Uterus (tissue), 4 donors: Measurements from ENCODE around the gene GALNT5. TPM values are rescaled to one million over a fixed set of nuclear protein-coding genes. Genes with fewer than 3 reads are reported as not detected.

Source experiments
- DNase-seq, 2 donors: peaks; one replicate each; pipeline ENCODE4 v3.0.0-alpha.2; 2019 to 2020
- H3K27ac ChIP-seq, 2 donors: fragments of 200-600 bp; sonication (generic); 1 replicate in 1 of 2; 2 replicates in 1 of 2; pipeline ENCODE4 v1.5.1; 2016 to 2018
- H3K27me3 ChIP-seq, 2 donors: fragments of 200-600 bp; sonication (generic); one replicate each; pipeline ENCODE4 v1.5.1; 2018 to 2019; ENCODE audit warnings: control low read depth in 1 of 2
- H3K36me3 ChIP-seq, 2 donors: fragments of 200-600 bp; sonication (generic); one replicate each; pipeline ENCODE4 v1.5.1; 2019; ENCODE audit warnings: control low read depth in 1 of 2
- H3K4me1 ChIP-seq, 2 donors: fragments of 200-600 bp; sonication (generic); one replicate each; pipeline ENCODE4 v1.5.1; 2018 to 2019; ENCODE audit warnings: control low read depth in 1 of 2
- H3K4me3 ChIP-seq, 2 donors: fragments of 200-600 bp; sonication (generic); 1 replicate in 1 of 2; 2 replicates in 1 of 2; pipeline ENCODE4 v1.5.1; 2018 to 2019; ENCODE audit warnings: mild to moderate bottlenecking in 1 of 2
- H3K9me3 ChIP-seq, 2 donors: fragments of 200-600 bp; sonication (generic); one replicate each; pipeline ENCODE4 v1.5.1; 2019; ENCODE audit warnings: control low read depth in 1 of 2
- POLR2A ChIP-seq, 2 donors: fragments of 450-650 bp; IDR thresholded peaks; one replicate each; pipeline ENCODE4 v1.6.1; 2016; ENCODE audit warnings: antibody characterized with exemption in 2 of 2, mild to moderate bottlenecking in 1 of 2, moderate library complexity in 1 of 2
- intact Hi-C: fragments of 100-400 bp; cut with DNase I; formaldehyde crosslinking; loops from one replicate; pipeline ENCODE4 v1.15.1; 2023; ENCODE audit warnings: low total_unique reads
- total RNA-seq, 4 donors: library from RNA; depleted of rRNA in 3 of 4; stranded (reverse); fragments of >200 nt in 3 of 4; gene quantifications; one replicate each; pipeline versions ENCODE4 v1.1.0 to v1.2.4, GENCODE V29; 2014 to 2023
- TF ChIP-seq, protein P1 (sequence below), 4 experiments: fragments of 200-600 bp in 2 of 4; fragments of 450-650 bp in 2 of 4; sonication (generic) in 2 of 4; IDR thresholded peaks; one replicate each; pipeline ENCODE4 v1.5.1; 2016 to 2019; ENCODE audit warnings: antibody characterized with exemption in 4 of 4, mild to moderate bottlenecking in 2 of 4, moderate library complexity in 1 of 4
- donor health status: DM: yes; HTN: yes; CAD: no.

The GALNT5 gene
- total RNA-seq, 4 donors from 2014 or later: 0.26 to 8.1 TPM; not detected in 2

DNA sequence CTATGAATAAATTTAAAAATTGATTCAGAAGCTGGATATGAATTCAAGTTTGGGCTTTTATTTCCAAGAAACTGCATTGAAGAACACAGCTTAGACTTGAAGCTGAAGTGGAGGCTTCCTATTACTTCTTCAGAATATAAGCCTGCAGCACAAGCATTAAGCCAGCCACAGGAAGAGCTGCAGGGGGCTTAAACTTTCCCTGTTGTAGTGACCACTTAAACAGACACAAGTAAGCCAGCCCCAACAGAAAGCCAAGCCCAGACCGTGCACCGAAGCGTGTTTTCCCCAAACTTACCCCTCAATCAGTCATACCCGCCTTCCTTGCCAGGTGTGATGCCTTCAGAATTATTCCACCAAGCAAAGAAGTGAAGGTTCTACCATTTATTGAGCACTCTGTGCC, 39.5 kb downstream of the GALNT5 start:
- TF ChIP-seq, protein P1, sequence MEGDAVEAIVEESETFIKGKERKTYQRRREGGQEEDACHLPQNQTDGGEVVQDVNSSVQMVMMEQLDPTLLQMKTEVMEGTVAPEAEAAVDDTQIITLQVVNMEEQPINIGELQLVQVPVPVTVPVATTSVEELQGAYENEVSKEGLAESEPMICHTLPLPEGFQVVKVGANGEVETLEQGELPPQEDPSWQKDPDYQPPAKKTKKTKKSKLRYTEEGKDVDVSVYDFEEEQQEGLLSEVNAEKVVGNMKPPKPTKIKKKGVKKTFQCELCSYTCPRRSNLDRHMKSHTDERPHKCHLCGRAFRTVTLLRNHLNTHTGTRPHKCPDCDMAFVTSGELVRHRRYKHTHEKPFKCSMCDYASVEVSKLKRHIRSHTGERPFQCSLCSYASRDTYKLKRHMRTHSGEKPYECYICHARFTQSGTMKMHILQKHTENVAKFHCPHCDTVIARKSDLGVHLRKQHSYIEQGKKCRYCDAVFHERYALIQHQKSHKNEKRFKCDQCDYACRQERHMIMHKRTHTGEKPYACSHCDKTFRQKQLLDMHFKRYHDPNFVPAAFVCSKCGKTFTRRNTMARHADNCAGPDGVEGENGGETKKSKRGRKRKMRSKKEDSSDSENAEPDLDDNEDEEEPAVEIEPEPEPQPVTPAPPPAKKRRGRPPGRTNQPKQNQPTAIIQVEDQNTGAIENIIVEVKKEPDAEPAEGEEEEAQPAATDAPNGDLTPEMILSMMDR (IDR thresholded peaks at IDR 0.05): no peak
- TF ChIP-seq POLR2A (IDR thresholded peaks at IDR 0.05): no peak
- Histone ChIP-seq H3K36me3 (no peaks in the 10 kb centered on the region), H3K4me1 (no peaks in the 10 kb centered on the region), H3K27me3 (no peaks in the 10 kb centered on the region), H3K4me3 (no peak overlapping the region), H3K9me3 (no peaks in the 10 kb centered on the region), H3K27ac (no peak overlapping the region)
- DNase-seq: no peak
- intact Hi-C loops: no loop called here

DNA sequence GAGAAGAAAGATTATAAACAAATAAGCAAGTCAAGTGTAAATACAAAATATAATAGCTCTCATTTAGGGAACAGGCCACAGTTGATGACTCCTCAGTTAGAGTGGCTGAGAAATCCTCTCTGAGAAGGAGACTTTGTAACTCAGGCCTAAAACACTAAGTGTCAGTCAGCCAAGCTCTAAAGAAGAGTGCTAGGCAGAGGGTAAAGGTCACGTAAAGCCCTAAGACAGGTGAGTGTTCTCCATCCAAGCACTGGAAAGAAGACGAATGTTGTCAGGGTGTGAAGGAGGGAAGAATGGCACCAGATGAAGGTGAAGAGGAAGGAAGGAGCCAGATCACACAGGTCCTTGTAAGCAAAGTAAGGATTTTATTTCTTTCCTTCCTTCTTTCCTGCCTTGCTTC, 43.8 kb downstream of the GALNT5 start:
- H3K4me1 ChIP-seq: no peaks in the 10 kb centered on the region
- no peak for DNase-seq
- intact Hi-C loops: no loop called here
- H3K9me3 ChIP-seq: no peaks in the 10 kb centered on the region
- no peaks in the 10 kb centered on the region for H3K36me3 ChIP-seq
- H3K27me3 ChIP-seq: peaks cover 0 to 9% of the 10 kb centered on the region in 2 donors
- no peak overlapping the region for H3K27ac ChIP-seq
- no peak for TF ChIP-seq POLR2A (IDR thresholded peaks at IDR 0.05)
- no peak overlapping the region for H3K4me3 ChIP-seq

DNA sequence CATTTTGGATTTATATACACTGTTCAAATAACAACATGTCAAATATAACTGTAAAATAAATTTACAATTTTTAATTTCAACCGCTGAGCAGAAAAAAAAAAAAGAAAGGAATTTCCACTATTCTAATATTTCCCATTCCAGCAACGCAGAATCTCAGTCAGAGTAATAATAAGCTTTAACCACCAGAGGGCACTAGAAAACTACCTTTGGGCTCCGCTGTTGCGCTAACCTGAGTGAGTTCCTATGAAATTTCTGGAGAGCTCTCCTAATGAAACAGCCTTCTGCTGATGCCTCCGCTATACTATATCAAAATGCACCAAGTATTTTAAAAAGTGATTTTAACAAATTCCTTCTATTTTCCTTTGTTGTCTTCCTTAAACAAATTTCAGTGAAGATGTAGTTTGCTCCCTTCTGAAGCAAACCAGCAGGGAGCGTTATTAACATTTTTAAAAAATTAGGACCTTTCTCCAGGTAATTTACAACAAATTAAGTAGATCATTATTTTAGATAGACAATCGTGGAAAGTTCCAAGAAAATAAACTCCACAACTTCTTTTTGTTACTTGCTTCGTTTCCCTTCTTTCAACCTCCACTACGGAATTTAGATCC, 45.1 kb downstream of the GALNT5 start:
- H3K9me3 ChIP-seq: no peaks in the 10 kb centered on the region
- no peaks in the 10 kb centered on the region for H3K36me3 ChIP-seq
- TF ChIP-seq POLR2A (IDR thresholded peaks at IDR 0.05): no peak
- TF ChIP-seq, protein P1 (IDR thresholded peaks at IDR 0.05): peak; percentile 49 to 63 (median 52)
- H3K4me3 ChIP-seq: no peak overlapping the region
- H3K4me1 ChIP-seq: no peaks in the 10 kb centered on the region
- no peak overlapping the region for H3K27ac ChIP-seq
- no peak for DNase-seq
- intact Hi-C loops: no loop called here
- H3K27me3 ChIP-seq: peaks cover 0 to 9% of the 10 kb centered on the region in 2 donors

DNA sequence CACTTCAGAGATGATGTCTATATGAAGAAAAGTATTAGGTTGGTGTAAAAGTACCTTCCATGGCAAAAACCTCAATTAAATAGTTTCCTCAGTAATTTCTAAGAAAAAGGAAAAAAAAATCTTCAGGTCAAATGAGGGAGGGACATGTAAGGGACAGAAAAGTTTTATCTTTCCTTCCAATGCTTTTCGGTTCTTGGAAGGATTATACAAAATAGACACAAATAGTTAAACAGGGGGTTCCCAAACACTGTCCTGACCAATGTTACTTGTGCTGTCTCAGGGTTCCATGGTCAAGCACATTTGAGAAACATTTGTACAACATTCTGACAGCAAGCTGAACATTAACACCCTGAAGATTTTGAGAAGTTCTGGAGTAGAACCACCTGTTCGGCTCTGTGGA, 46.1 kb downstream of the GALNT5 start:
- Histone ChIP-seq H3K4me1 (no peaks in the 10 kb centered on the region), H3K36me3 (no peaks in the 10 kb centered on the region), H3K27me3 (peaks cover 0 to 9% of the 10 kb centered on the region in 2 donors), H3K4me3 (no peak overlapping the region), H3K27ac (no peak overlapping the region), H3K9me3 (no peaks in the 10 kb centered on the region)
- no peak for DNase-seq
- TF ChIP-seq, protein P1 (IDR thresholded peaks at IDR 0.05): no peak
- TF ChIP-seq POLR2A (IDR thresholded peaks at IDR 0.05): no peak
- intact Hi-C loops: no loop called here

DNA sequence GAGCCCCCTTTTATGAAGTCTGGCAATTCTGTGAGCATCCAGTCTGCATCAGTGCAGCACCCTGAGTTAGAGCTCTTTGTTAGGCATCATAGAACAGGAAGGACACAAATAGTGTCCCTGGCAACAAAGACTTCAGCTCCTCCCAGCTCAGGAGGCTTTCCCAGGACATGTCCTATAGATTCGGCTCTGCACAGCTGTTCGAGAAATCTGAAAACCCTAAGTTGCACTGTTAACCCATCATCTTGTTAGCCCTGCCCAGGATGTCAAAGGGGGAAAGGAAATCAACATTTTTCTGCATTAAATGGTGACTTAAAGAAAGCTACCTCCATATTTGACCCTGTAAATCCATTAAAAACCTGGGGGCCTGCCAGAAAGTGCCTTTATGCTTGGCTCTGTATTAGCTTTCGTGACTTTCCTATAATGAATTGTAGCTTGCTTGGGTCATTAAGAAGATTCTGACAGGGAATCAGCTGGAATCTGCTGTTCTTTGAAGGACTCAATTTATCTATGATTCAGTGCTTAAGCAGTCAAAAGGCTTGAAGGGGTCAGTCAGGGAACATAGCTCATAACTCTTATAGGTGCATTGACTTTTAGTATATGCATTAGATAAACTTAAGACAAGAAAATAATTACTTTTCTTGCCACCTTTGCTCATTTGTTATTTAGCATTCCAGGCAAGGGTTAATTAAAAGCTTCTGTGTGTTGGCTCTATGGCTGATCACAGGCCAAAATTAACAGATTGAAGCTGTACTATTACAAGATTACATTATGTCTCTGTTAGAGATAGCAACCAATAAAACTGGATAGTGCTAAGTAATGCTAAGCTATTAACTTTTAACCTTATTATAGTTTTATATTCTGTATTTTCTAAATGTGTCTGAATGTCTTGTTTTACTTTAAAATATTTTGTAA, 47.6 kb downstream of the GALNT5 start:
- no peak for DNase-seq
- Histone ChIP-seq H3K4me3 (no peak overlapping the region), H3K36me3 (no peaks in the 10 kb centered on the region), H3K27ac (no peak overlapping the region), H3K4me1 (no peaks in the 10 kb centered on the region), H3K9me3 (no peaks in the 10 kb centered on the region), H3K27me3 (peaks cover 0 to 9% of the 10 kb centered on the region in 2 donors)
- no peak for TF ChIP-seq POLR2A (IDR thresholded peaks at IDR 0.05)
- TF ChIP-seq, protein P1 (IDR thresholded peaks at IDR 0.05): no peak
- intact Hi-C loops: no loop called here
